Measurements from ENCODE around the gene PCLO.

Gene PCLO

GRCh38 chr7:83118347-83119025 lies 44.2 kb downstream of the PCLO start:
- TF ChIP-seq, protein P1, sequence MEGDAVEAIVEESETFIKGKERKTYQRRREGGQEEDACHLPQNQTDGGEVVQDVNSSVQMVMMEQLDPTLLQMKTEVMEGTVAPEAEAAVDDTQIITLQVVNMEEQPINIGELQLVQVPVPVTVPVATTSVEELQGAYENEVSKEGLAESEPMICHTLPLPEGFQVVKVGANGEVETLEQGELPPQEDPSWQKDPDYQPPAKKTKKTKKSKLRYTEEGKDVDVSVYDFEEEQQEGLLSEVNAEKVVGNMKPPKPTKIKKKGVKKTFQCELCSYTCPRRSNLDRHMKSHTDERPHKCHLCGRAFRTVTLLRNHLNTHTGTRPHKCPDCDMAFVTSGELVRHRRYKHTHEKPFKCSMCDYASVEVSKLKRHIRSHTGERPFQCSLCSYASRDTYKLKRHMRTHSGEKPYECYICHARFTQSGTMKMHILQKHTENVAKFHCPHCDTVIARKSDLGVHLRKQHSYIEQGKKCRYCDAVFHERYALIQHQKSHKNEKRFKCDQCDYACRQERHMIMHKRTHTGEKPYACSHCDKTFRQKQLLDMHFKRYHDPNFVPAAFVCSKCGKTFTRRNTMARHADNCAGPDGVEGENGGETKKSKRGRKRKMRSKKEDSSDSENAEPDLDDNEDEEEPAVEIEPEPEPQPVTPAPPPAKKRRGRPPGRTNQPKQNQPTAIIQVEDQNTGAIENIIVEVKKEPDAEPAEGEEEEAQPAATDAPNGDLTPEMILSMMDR (IDR thresholded peaks at IDR 0.05; ENCODE audit: insufficient read depth, low read depth, low read length, missing control alignments), result no peak
- H3K4me3 ChIP-seq (ENCODE audit: low read length), result no peak overlapping the region
- DNase-seq (ENCODE audit: low read depth), result no peak

DNA sequence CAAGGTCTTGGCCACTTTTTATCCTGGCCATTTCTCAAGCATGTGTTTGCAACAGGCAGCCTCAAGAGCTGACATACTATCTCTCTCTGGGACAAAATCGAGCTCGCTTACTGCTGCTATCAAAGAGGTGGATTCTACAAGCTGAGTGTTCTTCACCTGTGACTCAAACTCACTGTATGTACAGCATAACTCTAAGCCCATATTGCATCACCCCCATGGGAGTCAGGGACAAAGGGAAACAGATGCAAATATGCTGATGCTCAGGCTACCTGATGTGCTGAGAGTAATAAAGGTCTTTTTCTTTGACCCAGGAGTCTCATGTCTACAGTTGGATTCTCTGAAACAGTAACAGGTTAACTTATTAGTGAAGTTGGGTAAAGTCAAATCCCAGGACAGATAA lies 45.2 kb downstream of the PCLO start:
- DNase-seq (ENCODE audit: low read depth), result peak; percentile 56
- no peak overlapping the region for H3K4me3 ChIP-seq (ENCODE audit: low read length)
- TF ChIP-seq, protein P1 (IDR thresholded peaks at IDR 0.05; ENCODE audit: insufficient read depth, low read depth, low read length, missing control alignments), result no peak

- TF ChIP-seq, protein P1 (IDR thresholded peaks at IDR 0.05; ENCODE audit: insufficient read depth, low read depth, low read length, missing control alignments), result no peak
- H3K4me3 ChIP-seq (ENCODE audit: low read length), result no peak overlapping the region
- no peak for DNase-seq (ENCODE audit: low read depth)
Observed at GRCh38 chr7:83111391-83111790, 51.3 kb downstream of the PCLO start.

DNA sequence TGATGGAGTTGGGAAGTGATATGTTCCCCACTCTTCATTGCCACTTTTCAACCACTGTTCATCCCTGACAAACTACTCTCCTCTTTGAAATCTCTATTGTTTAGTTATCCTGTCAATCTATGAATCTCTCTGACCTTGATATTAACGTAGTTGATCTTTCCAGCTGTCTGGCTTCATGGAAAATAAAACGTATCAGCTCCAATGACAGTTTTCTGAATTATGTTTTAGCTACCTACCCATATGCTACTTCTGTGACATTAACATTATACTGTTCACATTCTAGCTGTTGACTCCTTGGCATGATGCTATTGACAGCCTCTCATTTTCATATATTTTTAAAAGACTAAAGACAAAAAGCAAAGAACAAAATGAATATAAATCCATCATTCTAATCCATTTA lies 53.3 kb downstream of the PCLO start:
- no peak for DNase-seq (ENCODE audit: low read depth)
- no peak overlapping the region for H3K4me3 ChIP-seq (ENCODE audit: low read length)
- TF ChIP-seq, protein P1 (IDR thresholded peaks at IDR 0.05; ENCODE audit: insufficient read depth, low read depth, low read length, missing control alignments), result no peak

- TF ChIP-seq, protein P1 (IDR thresholded peaks at IDR 0.05; ENCODE audit: insufficient read depth, low read depth, low read length, missing control alignments), result no peak
- DNase-seq (ENCODE audit: low read depth), result no peak
- H3K4me3 ChIP-seq (ENCODE audit: low read length), result no peak overlapping the region
Observed at GRCh38 chr7:83105948-83106347, 56.7 kb downstream of the PCLO start.

- H3K4me3 ChIP-seq (ENCODE audit: low read length), result no peak overlapping the region
- no peak for DNase-seq (ENCODE audit: low read depth)
- TF ChIP-seq, protein P1 (IDR thresholded peaks at IDR 0.05; ENCODE audit: insufficient read depth, low read depth, low read length, missing control alignments), result no peak
Observed at GRCh38 chr7:83105063-83105462, 57.6 kb downstream of the PCLO start.

DNA sequence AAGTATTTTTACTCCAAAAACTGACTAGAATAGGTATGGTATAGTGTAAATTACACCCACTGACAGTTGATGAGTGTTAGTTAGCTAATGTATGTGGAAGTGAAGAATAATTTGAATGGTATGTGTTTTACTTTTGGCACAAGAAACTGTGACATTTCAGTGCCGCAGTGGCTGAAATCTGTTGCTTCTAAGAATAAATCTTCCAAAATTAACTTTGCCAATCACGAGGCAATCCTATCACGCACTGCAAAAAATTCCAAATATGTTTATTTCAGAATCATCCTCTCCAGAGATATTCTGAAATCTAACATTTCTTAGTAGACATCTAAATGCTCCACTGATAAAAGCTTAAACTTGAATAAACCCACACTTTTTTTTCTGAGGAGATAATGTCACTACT lies 61.2 kb downstream of the PCLO start:
- DNase-seq (ENCODE audit: low read depth), result no peak
- no peak overlapping the region for H3K4me3 ChIP-seq (ENCODE audit: low read length)
- TF ChIP-seq, protein P1 (IDR thresholded peaks at IDR 0.05; ENCODE audit: insufficient read depth, low read depth, low read length, missing control alignments), result no peak

Data from epithelial cell of esophagus (primary cell).